IMR-90 (cell line): ENCODE measurements around the gene KIDINS220.
A peak's percentile ranks its signal among the peaks of the same experiment; 100 is the strongest.

Experiments
- CHD1 ChIP-seq: IDR thresholded peaks from 2 replicates; pipeline ENCODE4 v1.6.1; 2012; ENCODE audit warnings: low read depth, low read length, improper control_type of control experiment
- FOS ChIP-seq: fragments of 150-350 bp; IDR thresholded peaks from 2 replicates; pipeline ENCODE4 v1.6.1; 2016; ENCODE audit warnings: low read depth, low read length
- MAFK ChIP-seq: IDR thresholded peaks from 2 replicates; pipeline ENCODE4 v1.6.1; 2012; ENCODE audit warnings: low read depth, low read length, improper control_type of control experiment
- POLR2A ChIP-seq: IDR thresholded peaks from 2 replicates; pipeline ENCODE4 v1.6.1; 2012; ENCODE audit warnings: mild to moderate bottlenecking, low read depth, low read length
- RAD21 ChIP-seq: IDR thresholded peaks from 2 replicates; pipeline ENCODE4 v1.6.1; 2012; ENCODE audit warnings: low read length, improper control_type of control experiment
- RCOR1 ChIP-seq: IDR thresholded peaks from 2 replicates; pipeline ENCODE4 v1.6.1; 2012; ENCODE audit warnings: mild to moderate bottlenecking, low read length, improper control_type of control experiment; ENCODE audit not compliant: insufficient replicate concordance
- SMC3 ChIP-seq: fragments of 150-350 bp; IDR thresholded peaks from 2 replicates; pipeline ENCODE4 v1.6.1; 2016; ENCODE audit warnings: low read depth, mild to moderate bottlenecking, antibody characterized with exemption, low read length, moderate library complexity
- TF ChIP-seq, protein P1 (sequence below): conservative IDR thresholded peaks from 2 replicates; pipeline ENCODE4 v1.5.1; 2012; ENCODE audit warnings: mild to moderate bottlenecking, low read depth, low read length, improper control_type of control experiment
- TF ChIP-seq, protein P2 (sequence below): fragments of 150-350 bp; IDR thresholded peaks from 2 replicates; pipeline ENCODE4 v1.6.1; 2016; ENCODE audit warnings: low read depth, mild to moderate bottlenecking, low read length, moderate library complexity, borderline replicate concordance

DNA sequence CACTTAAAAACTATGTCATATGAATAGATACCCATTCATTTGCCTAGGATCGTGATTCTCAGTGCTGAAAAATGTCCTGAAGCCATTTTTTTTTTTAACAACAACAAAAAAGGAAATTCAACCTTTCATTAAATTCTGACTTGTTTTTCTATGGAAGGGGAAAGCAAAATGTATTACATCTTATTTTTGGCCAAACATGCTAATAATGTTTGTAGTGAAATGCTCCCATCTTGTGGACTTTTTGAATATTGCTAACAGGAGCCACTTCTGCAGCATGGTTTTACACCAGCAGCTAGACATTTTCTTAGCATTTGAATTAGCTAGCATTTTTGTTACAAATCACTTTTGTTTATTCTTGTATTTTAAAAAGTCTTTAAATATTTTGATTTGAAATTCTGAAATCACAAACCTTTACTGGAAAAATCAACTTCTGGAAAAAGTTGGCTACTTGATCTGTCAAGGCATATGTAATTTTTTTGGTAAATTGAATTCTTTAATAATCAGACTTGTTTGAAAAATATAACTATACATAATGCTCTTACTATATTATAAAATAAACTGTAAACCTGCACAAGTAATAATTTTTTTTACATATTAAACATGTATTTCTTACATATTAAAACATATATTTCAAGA lies 75.8 kb downstream of the KIDINS220 start:
- TF ChIP-seq, protein P1, sequence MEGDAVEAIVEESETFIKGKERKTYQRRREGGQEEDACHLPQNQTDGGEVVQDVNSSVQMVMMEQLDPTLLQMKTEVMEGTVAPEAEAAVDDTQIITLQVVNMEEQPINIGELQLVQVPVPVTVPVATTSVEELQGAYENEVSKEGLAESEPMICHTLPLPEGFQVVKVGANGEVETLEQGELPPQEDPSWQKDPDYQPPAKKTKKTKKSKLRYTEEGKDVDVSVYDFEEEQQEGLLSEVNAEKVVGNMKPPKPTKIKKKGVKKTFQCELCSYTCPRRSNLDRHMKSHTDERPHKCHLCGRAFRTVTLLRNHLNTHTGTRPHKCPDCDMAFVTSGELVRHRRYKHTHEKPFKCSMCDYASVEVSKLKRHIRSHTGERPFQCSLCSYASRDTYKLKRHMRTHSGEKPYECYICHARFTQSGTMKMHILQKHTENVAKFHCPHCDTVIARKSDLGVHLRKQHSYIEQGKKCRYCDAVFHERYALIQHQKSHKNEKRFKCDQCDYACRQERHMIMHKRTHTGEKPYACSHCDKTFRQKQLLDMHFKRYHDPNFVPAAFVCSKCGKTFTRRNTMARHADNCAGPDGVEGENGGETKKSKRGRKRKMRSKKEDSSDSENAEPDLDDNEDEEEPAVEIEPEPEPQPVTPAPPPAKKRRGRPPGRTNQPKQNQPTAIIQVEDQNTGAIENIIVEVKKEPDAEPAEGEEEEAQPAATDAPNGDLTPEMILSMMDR: peak; percentile 66
- peak; percentile 54 for TF ChIP-seq SMC3
- no peak for TF ChIP-seq POLR2A
- TF ChIP-seq MAFK: no peak
- TF ChIP-seq FOS: no peak
- TF ChIP-seq RAD21: peak; percentile 72
- TF ChIP-seq, protein P2, sequence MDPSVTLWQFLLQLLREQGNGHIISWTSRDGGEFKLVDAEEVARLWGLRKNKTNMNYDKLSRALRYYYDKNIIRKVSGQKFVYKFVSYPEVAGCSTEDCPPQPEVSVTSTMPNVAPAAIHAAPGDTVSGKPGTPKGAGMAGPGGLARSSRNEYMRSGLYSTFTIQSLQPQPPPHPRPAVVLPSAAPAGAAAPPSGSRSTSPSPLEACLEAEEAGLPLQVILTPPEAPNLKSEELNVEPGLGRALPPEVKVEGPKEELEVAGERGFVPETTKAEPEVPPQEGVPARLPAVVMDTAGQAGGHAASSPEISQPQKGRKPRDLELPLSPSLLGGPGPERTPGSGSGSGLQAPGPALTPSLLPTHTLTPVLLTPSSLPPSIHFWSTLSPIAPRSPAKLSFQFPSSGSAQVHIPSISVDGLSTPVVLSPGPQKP: no peak
- TF ChIP-seq CHD1: no peak
- no peak for TF ChIP-seq RCOR1
